Immature natural killer cell (primary cell): Measurements from ENCODE around the gene SCNN1G. TPM values are rescaled to one million over a fixed set of nuclear protein-coding genes. Genes with fewer than 3 reads are reported as not detected.
"Not testable (repeated sequence)": the region's sequence is repeated elsewhere in the genome, so short reads cannot be mapped to it uniquely, and the experiment has no call there.

Source experiments
- DNase-seq, 3 donors: peaks; one replicate each; pipeline ENCODE4 v3.0.0; 2022; ENCODE audit warnings: mixed read lengths in 1 of 3
- H3K27ac Mint-ChIP-seq, 6 donors: one replicate each; pipeline ENCODE4 v1.8.0; 2020; ENCODE audit warnings: mixed read lengths in 6 of 6, mild to moderate bottlenecking in 5 of 6, inconsistent platforms in 4 of 6, moderate library complexity in 3 of 6
- H3K27me3 Mint-ChIP-seq, 3 donors: one replicate each; pipeline ENCODE4 v1.8.0; 2020 to 2021; ENCODE audit warnings: low read depth in 3 of 3, mild to moderate bottlenecking in 3 of 3, mixed read lengths in 3 of 3, moderate library complexity in 3 of 3, inconsistent platforms in 1 of 3
- H3K36me3 Mint-ChIP-seq, 3 donors: one replicate each; pipeline ENCODE4 v1.8.0; 2020; ENCODE audit warnings: mixed read lengths in 3 of 3, inconsistent platforms in 2 of 3, mild to moderate bottlenecking in 2 of 3
- H3K4me1 Mint-ChIP-seq, 2 donors: one replicate each; pipeline ENCODE4 v1.8.0; 2020; ENCODE audit warnings: inconsistent platforms in 2 of 2, mild to moderate bottlenecking in 2 of 2, mixed read lengths in 2 of 2, moderate library complexity in 1 of 2
- H3K4me3 Mint-ChIP-seq, 5 donors: one replicate each; pipeline ENCODE4 v1.8.0; 2020; ENCODE audit warnings: mild to moderate bottlenecking in 5 of 5, mixed read lengths in 5 of 5, inconsistent platforms in 3 of 5, moderate library complexity in 3 of 5
- H3K9me3 Mint-ChIP-seq, 6 donors: one replicate each; pipeline ENCODE4 v1.8.0; 2020; ENCODE audit warnings: mild to moderate bottlenecking in 6 of 6, mixed read lengths in 6 of 6, inconsistent platforms in 4 of 6, moderate library complexity in 3 of 6
- polyA plus RNA-seq, 3 donors: library from polyadenylated mRNA; unstranded; fragments of 300-500 nt; fragmentation: Illumina TruSeq; gene quantifications; one replicate each; pipeline ENCODE4 v1.2.3, GENCODE V29; 2021

Gene SCNN1G, protein sequence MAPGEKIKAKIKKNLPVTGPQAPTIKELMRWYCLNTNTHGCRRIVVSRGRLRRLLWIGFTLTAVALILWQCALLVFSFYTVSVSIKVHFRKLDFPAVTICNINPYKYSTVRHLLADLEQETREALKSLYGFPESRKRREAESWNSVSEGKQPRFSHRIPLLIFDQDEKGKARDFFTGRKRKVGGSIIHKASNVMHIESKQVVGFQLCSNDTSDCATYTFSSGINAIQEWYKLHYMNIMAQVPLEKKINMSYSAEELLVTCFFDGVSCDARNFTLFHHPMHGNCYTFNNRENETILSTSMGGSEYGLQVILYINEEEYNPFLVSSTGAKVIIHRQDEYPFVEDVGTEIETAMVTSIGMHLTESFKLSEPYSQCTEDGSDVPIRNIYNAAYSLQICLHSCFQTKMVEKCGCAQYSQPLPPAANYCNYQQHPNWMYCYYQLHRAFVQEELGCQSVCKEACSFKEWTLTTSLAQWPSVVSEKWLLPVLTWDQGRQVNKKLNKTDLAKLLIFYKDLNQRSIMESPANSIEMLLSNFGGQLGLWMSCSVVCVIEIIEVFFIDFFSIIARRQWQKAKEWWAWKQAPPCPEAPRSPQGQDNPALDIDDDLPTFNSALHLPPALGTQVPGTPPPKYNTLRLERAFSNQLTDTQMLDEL
- polyA plus RNA-seq = not detected

DNA sequence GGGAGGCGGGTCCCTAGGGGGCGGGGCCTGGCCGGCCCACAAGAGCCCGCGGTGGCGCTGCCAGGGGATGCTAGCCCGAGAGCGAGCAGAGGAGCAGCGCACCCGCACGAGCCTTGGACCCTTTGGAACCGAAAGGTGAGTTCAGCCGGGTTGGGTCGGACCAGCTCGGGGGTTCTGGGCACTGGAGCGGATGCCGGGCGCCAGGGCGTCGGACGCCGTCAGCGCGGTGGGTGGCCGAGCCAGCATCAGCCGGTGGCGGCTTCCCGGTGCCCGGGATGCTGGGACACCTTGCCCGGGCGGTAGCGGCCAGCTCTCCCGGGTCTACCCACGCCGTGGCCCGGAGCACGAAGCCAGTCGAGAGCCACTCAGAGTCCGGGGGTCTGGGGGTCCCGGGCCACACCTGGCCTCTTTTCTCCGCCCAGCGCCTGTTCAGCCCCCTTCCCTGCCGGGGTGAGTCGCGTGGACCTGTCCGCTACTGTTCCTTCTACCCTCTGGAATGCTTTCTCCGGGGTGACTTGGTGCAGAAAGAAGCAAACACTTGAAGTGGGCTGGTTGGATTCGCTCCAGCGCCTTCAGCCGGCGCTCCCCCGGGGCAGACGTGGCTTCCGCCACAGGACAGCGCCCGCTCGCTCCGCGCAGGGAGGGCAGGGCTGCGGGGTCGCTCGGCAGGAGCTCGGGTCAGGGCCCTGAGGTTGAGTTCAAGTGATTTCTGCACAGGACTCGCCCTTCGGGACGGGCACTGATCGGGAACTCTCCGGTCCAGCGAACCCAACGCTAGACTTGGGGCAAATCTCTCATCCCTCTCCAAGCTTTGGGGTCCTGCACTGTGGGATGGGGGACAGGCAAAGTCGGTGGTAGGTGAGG is at the start of gene SCNN1G:
Gene SCNN1G (plus strand): TSS at position 67 of the 864 bp plus-strand sequence. CDS start 3,527 bp downstream, outside the sequence.
- Mint-ChIP-seq H3K4me1 (peaks cover 11 to 13% of the 10 kb centered on the region in 2 donors), H3K4me3 (peak within 1 kb of the TSS; percentile 35 to 76 (median 58)), H3K36me3 (peaks cover 0 to 5% (median 0%) of the 10 kb centered on the region in 3 donors), H3K27me3 (peaks cover 9 to 41% (median 10%) of the 10 kb centered on the region in 3 donors), H3K9me3 (peaks cover 0 to 2% (median 0%) of the 10 kb centered on the region in 6 donors), H3K27ac (peak within 1 kb of the TSS in 1 of 6 donors; percentile 76)
- no peak for DNase-seq

DNA sequence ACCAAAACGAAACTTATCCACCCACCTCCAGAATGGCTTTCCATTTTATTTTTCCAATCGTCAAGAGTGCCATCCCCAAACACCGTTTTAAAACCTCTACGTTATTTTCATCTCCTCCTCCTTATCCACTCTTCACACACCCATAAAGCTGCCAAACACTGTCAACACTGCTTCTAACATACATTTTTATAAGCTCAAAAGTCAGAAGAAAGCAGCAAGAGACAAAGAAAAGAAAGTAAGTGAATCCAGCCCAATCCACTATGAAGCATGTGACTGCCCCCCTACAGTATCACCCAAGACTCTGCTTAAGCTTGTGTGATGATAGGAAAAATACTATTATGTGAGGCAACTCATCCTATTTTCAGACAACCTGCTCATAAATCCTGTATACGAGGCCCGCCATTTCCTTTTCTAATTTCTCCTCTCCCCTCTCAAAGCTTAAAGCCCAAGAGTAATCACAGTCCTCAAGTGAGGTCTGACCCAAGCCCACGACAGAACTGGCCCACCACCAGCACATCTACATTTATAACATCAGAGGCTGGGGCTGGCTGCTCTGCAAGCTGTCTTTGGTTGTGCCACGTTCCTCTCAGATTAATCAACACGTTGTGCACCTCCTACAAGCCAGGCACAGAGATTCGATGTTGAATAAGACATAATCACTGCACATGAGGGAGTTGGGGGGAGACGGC is 49.6 kb upstream of the SCNN1G start:
- Mint-ChIP-seq H3K36me3 (peaks cover 3 to 6% (median 6%) of the 10 kb centered on the region in 3 donors), H3K27ac (peak overlapping the region in 1 of 6 donors; percentile 62), H3K4me3 (no peak overlapping the region), H3K27me3 (peaks cover 0 to 4% (median 0%) of the 10 kb centered on the region in 3 donors), H3K9me3 (peaks cover 0 to 16% (median 3%) of the 10 kb centered on the region in 6 donors), H3K4me1 (peaks cover 0 to 6% of the 10 kb centered on the region in 2 donors)
- no peak for DNase-seq

DNA sequence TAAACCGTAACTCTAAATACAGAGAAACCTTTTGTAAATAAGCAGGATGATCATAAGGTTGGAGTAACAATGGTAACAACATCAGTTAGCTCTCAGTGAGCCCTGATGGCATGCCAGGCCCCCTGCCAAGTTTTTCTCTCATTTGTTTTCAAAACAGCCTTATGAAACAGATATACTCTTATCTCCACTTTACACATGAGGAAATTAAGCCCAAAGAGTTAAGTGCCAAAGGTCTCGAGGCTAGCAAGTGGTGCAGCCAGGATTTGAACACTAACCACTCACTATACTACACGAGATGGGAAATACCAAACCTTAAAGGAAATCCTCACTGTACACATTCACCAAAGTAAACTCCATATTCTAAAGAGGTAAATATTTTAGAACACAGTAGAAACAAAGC is 48.3 kb upstream of the SCNN1G start:
- H3K9me3 Mint-ChIP-seq = peaks cover 3 to 18% (median 6%) of the 10 kb centered on the region in 6 donors
- no peak for DNase-seq
- H3K27me3 Mint-ChIP-seq = peaks cover 0 to 7% (median 0%) of the 10 kb centered on the region in 3 donors
- peaks cover 5 to 6% (median 6%) of the 10 kb centered on the region in 3 donors for H3K36me3 Mint-ChIP-seq
- no peak overlapping the region for H3K4me3 Mint-ChIP-seq
- peaks cover 0 to 6% of the 10 kb centered on the region in 2 donors for H3K4me1 Mint-ChIP-seq
- no peak overlapping the region for H3K27ac Mint-ChIP-seq

DNA sequence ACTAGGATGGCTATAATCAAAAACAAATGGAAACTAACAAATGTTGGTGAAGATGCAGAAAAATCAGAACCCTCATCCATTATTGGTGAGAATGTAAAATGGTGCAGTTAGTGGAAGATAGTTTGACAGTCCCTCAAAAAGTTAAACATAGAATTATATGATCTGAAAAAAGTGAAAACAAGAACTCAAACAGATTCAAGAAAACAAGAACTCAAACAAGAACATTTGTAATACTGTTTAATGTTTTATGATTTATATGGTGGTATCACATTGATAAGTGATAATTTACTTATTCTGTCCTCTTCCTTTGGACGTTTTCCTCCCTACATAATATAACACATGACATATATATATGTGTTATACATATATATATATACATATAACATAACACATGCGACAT is 45.3 kb upstream of the SCNN1G start:
- Mint-ChIP-seq H3K27me3 (peaks cover 0 to 7% (median 0%) of the 10 kb centered on the region in 3 donors), H3K27ac (no peak overlapping the region), H3K36me3 (peaks cover 5 to 6% (median 6%) of the 10 kb centered on the region in 3 donors), H3K4me1 (peaks cover 0 to 6% of the 10 kb centered on the region in 2 donors), H3K4me3 (no peak overlapping the region), H3K9me3 (peaks cover 3 to 18% (median 6%) of the 10 kb centered on the region in 6 donors)
- DNase-seq = no peak

DNA sequence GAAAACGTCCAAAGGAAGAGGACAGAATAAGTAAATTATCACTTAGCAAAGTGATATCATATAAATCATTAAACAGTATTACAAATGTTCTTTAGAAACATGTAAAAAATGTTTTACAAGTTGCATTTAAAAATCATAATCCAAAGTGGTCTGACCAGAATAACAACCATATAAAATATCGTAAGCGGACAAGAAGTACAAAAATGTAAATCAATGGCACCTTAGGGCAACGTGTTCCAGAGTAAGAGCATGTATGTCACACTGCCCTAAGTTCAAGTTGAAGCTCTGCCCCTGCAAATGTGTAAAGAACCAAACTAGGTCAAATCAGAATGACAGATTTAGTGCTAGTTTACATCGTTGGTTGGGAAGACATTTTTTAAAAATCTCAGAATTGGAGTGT is 44.7 kb upstream of the SCNN1G start:
- Mint-ChIP-seq H3K4me1 (peaks cover 0 to 6% of the 10 kb centered on the region in 2 donors), H3K4me3 (no peak overlapping the region), H3K27ac (no peak overlapping the region), H3K36me3 (peaks cover 5 to 6% (median 6%) of the 10 kb centered on the region in 3 donors), H3K9me3 (peaks cover 3 to 18% (median 6%) of the 10 kb centered on the region in 6 donors), H3K27me3 (peaks cover 0 to 7% (median 0%) of the 10 kb centered on the region in 3 donors)
- no peak for DNase-seq

DNA sequence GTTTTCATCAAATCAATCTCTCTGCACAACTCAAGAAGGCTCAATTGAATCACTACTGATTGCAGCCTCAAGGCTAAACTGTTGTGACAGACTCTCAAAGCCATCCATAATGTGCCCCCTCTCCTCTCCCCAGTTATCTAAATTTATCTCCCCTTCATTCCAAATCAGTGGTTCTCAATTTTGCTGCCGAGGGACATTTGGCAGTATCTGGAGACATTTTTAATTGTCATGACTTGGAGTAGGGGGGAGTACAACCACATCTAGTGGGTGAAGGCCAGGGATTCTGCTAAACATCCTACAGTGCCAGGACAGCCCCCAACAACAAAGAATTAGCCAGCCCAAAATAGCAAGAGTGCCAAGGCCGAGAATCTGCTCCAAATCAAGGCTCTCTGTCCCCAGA is 42.4 kb upstream of the SCNN1G start:
- peaks cover 1 to 18% (median 6%) of the 10 kb centered on the region in 6 donors for H3K9me3 Mint-ChIP-seq
- H3K27me3 Mint-ChIP-seq = peaks cover 0 to 7% (median 1%) of the 10 kb centered on the region in 3 donors
- H3K4me1 Mint-ChIP-seq = peaks cover 0 to 2% of the 10 kb centered on the region in 2 donors
- peaks cover 5 to 6% (median 6%) of the 10 kb centered on the region in 3 donors for H3K36me3 Mint-ChIP-seq
- no peak for DNase-seq
- no peak overlapping the region for H3K4me3 Mint-ChIP-seq
- H3K27ac Mint-ChIP-seq = no peak overlapping the region

DNA sequence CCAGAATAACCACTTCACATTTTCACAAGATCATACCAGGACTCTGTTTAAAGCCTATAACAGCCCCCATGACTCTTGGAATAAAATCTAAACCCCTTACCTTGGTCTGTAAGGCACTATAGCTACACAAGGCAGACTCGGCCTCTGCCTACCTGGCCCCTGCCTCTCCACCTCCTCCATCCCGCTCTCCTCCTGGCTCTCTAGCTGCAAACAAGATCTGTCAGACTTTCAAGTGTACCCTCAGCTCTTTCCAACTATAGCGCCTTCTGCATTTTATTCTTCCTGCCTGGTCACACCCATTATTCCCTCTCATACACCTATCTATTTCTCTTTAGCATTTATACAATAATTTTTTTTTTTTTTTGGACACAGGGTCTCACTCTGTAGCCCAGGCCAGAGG is 41.5 kb upstream of the SCNN1G start:
- peaks cover 1 to 3% (median 2%) of the 10 kb centered on the region in 3 donors for H3K27me3 Mint-ChIP-seq
- peaks cover 0 to 3% of the 10 kb centered on the region in 2 donors for H3K4me1 Mint-ChIP-seq
- H3K4me3 Mint-ChIP-seq = no peak overlapping the region
- peaks cover 0 to 13% (median 6%) of the 10 kb centered on the region in 6 donors for H3K9me3 Mint-ChIP-seq
- H3K36me3 Mint-ChIP-seq = peaks cover 1 to 4% (median 1%) of the 10 kb centered on the region in 3 donors
- no peak for DNase-seq
- H3K27ac Mint-ChIP-seq = no peak overlapping the region

DNA sequence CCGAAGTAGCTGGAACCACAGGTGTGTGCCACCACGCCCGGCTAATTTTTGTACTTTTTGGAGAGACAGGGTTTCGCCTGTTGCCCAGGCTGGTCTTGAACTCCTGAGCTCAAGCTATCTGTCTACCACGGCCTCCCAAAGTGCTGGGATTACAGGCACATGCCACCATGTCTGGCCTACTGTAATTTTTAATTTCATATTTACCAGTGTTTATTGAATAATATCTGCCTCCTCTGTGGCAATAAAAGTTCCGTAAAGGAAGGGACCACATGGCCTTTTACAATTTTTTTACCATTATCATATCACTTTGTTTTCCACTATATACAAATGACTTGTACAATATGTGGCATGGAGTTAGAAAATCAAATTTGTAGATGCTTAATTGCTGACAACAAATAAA is 41.0 kb upstream of the SCNN1G start:
- H3K27ac Mint-ChIP-seq = no peak overlapping the region
- H3K4me3 Mint-ChIP-seq = no peak overlapping the region
- no peak for DNase-seq
- peaks cover 0 to 11% (median 5%) of the 10 kb centered on the region in 6 donors for H3K9me3 Mint-ChIP-seq
- H3K36me3 Mint-ChIP-seq = peaks cover 0 to 3% (median 0%) of the 10 kb centered on the region in 3 donors
- peaks cover 1 to 3% of the 10 kb centered on the region in 2 donors for H3K4me1 Mint-ChIP-seq
- H3K27me3 Mint-ChIP-seq = peaks cover 1 to 3% (median 2%) of the 10 kb centered on the region in 3 donors

DNA sequence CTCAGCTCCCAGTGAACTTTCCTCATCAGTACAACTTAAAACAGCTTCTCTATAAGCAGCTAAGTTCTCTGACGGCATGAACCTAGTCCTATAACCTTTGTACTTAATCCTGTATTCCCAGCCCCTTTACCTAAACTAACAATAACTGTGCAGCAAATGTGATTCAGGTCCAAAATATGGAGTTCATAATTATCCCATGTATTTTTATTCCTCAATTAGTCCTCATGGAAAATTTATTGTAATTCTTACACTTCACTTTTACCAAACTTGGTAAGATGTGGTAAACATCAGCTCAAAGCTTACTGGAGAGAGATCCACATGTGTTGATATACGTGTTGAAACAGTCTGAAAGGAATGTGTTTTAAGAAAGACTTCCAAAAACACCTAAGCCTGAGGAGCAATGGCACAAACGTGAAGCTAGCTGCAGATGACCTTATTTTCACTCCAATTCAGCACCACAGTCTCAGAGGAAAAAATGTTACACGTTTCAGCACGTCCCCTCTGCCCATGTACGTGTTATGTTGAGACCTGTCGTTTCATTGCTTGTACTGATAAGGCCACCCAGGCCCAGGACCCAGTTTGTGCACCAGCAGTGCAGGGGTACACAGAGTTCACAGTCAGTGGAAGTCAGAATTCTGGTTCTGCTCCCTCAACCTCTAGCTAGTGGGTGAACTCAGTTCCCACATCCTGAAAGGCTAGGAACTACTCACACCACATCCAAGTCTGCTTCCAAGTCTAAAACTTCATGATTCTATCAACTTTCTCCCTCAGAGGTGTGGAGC is 40.4 kb upstream of the SCNN1G start:
- H3K27ac Mint-ChIP-seq = no peak overlapping the region
- peaks cover 0 to 3% (median 0%) of the 10 kb centered on the region in 3 donors for H3K36me3 Mint-ChIP-seq
- H3K4me1 Mint-ChIP-seq = peaks cover 3 to 5% of the 10 kb centered on the region in 2 donors
- no peak for DNase-seq
- no peak overlapping the region for H3K4me3 Mint-ChIP-seq
- peaks cover 1 to 3% (median 2%) of the 10 kb centered on the region in 3 donors for H3K27me3 Mint-ChIP-seq
- peaks cover 0 to 11% (median 4%) of the 10 kb centered on the region in 6 donors for H3K9me3 Mint-ChIP-seq

DNA sequence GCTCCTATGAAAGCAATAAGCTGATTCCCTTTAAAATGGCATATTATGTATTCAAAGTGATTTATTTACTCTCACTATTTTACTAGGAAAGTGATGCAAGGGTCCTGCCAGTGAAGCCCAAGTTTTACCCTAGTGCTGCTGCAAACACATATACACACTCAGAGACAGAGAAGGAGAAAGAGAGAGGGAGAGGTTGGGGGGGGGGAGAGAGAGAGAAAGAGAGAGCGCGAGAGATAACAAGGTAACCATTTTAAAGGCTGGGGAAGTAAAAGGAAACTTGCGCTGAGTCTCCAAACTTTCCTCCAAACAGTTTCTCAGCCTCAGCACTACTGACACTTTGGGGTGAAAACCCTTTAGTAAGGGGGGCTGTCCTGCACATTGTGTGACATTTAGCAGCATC is 39.2 kb upstream of the SCNN1G start:
- no peak overlapping the region for H3K27ac Mint-ChIP-seq

DNA sequence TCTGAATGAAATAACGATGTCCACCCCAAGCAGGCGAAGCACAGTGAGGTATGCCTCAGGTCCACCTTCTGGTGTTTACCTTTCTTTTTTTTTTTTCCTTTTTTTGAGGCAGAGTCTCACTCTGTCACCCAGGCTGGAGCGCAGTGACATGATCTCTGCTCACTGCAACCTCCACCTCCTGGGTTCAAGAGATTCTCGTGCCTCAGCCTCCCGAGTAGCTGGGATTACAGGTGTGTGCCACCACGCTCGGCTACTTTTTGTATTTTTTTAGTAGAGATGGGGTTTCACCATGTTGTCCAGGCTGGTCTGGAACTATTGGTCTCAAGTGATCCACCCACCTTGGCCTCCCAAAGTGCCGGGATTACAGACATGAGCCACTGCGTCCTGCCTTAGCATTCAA is 38.2 kb upstream of the SCNN1G start:
- H3K4me1 Mint-ChIP-seq = peaks cover 11 to 13% of the 10 kb centered on the region in 2 donors
- H3K36me3 Mint-ChIP-seq, H3K9me3 Mint-ChIP-seq, H3K4me3 Mint-ChIP-seq, H3K27me3 Mint-ChIP-seq, DNase-seq: not testable (repeated sequence)
- H3K27ac Mint-ChIP-seq = peak overlapping the region in 1 of 6 donors; percentile 33

More for the DNA sequence above, 39.2 kb upstream of the SCNN1G start:
- H3K9me3 Mint-ChIP-seq = peaks cover 0 to 4% (median 2%) of the 10 kb centered on the region in 6 donors
- no peak overlapping the region for H3K4me3 Mint-ChIP-seq
- no peak for DNase-seq
- no peaks in the 10 kb centered on the region for H3K36me3 Mint-ChIP-seq
- peaks cover 3 to 6% (median 5%) of the 10 kb centered on the region in 3 donors for H3K27me3 Mint-ChIP-seq
- peaks cover 10 to 11% of the 10 kb centered on the region in 2 donors for H3K4me1 Mint-ChIP-seq

DNA sequence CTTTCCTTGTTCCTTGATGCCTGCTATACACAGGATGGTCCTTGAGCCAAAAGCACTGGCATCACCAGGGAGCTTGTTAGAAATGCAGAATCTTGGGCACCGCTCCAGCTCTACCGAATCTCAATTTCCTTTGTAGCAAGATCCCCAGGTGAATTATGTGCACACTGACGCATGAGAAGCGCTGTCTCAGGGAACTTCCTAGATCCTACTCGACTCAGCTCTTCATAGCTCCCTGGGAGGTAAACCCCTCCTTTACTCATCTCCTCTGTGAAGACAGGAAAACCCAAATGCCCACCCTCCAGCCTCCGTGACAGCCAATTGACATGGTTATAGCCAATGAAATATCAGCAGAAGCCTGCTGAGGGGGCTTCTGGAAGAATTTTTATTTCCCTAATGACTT is 37.4 kb upstream of the SCNN1G start:
- H3K36me3 Mint-ChIP-seq = no peaks in the 10 kb centered on the region
- peak overlapping the region in 1 of 6 donors; percentile 73 for H3K27ac Mint-ChIP-seq
- no peak for DNase-seq
- no peak overlapping the region for H3K4me3 Mint-ChIP-seq
- H3K27me3 Mint-ChIP-seq = peaks cover 3 to 10% (median 5%) of the 10 kb centered on the region in 3 donors
- H3K4me1 Mint-ChIP-seq = peaks cover 19 to 20% of the 10 kb centered on the region in 2 donors
- no peaks in the 10 kb centered on the region for H3K9me3 Mint-ChIP-seq
